Naive thymus-derived CD4-positive, alpha-beta T cell (primary cell): Measurements from ENCODE around the gene SDSL. TPM values are rescaled to one million over a fixed set of nuclear protein-coding genes. Genes with fewer than 3 reads are reported as not detected.
A peak's percentile ranks its signal among the peaks of the same experiment; 100 is the strongest.

ENCODE experiments used
- ATAC-seq: fragments of 150-1000 bp; cut with Tn5 transposase; 2 replicates; pipeline ENCODE4 v1.10.0; 2021; ENCODE audit warnings: mild to moderate bottlenecking, moderate library complexity
- CTCF ChIA-PET: fragments of 350-600 bp; sonication (Branson Sonifier 250); formaldehyde crosslinking; loops from one replicate; lab custom pipeline; 2021; ENCODE audit warnings: antibody characterized with exemption; lab: Charles Lee
- POLR2A ChIA-PET: fragments of 350-600 bp; sonication (Branson Sonifier 250); formaldehyde crosslinking; loops from one replicate; lab custom pipeline; 2021; ENCODE audit warnings: antibody characterized with exemption, inconsistent platforms; lab: Charles Lee
- DNase-seq, 9 donors: peaks; one replicate each; pipeline versions ENCODE4 v3.0.0 to v3.0.0-alpha.2; 2020 to 2022; ENCODE audit warnings: mixed read lengths in 1 of 9
- H3K27ac ChIP-seq: one replicate; pipeline ENCODE4 v1.7.0; 2013; ENCODE audit warnings: mild to moderate bottlenecking, low read depth, low read length, moderate library complexity
- H3K27me3 ChIP-seq, 2 donors: one replicate each; pipeline ENCODE4 v1.7.0; 2013; ENCODE audit warnings: low read length in 2 of 2, mild to moderate bottlenecking in 2 of 2, moderate library complexity in 2 of 2; ENCODE audit not compliant: control insufficient read depth in 2 of 2, insufficient read depth in 2 of 2
- H3K36me3 ChIP-seq, 3 experiments: 1 replicate in 2 of 3; 2 replicates in 1 of 3; pipeline ENCODE4 v1.7.0; 2013; ENCODE audit warnings: low read length in 3 of 3, mild to moderate bottlenecking in 3 of 3, moderate library complexity in 1 of 3; ENCODE audit not compliant: insufficient read depth in 3 of 3, control insufficient read depth in 2 of 3
- H3K4me1 ChIP-seq, 2 donors: one replicate each; pipeline ENCODE4 v1.7.0; 2013; ENCODE audit warnings: low read length in 2 of 2, mild to moderate bottlenecking in 2 of 2, moderate library complexity in 1 of 2; ENCODE audit not compliant: control insufficient read depth in 2 of 2, insufficient read depth in 2 of 2
- H3K4me3 ChIP-seq: 2 replicates; pipeline ENCODE4 v1.7.0; 2013; ENCODE audit warnings: mild to moderate bottlenecking, low read length
- H3K9me3 ChIP-seq, 3 experiments: 1 replicate in 2 of 3; 2 replicates in 1 of 3; pipeline ENCODE4 v1.7.0; 2013; ENCODE audit warnings: low read length in 3 of 3; ENCODE audit not compliant: control insufficient read depth in 2 of 3
- H3K27ac Mint-ChIP-seq, 9 donors: one replicate each; pipeline ENCODE4 v1.8.0; 2020 to 2022; ENCODE audit warnings: mixed read lengths in 9 of 9, mild to moderate bottlenecking in 8 of 9, moderate library complexity in 5 of 9, inconsistent platforms in 2 of 9
- H3K27me3 Mint-ChIP-seq, 5 donors: one replicate each; pipeline ENCODE4 v1.8.0; 2021 to 2022; ENCODE audit warnings: mixed read lengths in 5 of 5, mild to moderate bottlenecking in 1 of 5
- H3K36me3 Mint-ChIP-seq, 5 donors: one replicate each; pipeline ENCODE4 v1.8.0; 2020 to 2022; ENCODE audit warnings: mixed read lengths in 5 of 5, mild to moderate bottlenecking in 3 of 5, inconsistent platforms in 1 of 5
- H3K4me1 Mint-ChIP-seq, 7 donors: one replicate each; pipeline ENCODE4 v1.8.0; 2020 to 2022; ENCODE audit warnings: mixed read lengths in 7 of 7, mild to moderate bottlenecking in 3 of 7, inconsistent platforms in 1 of 7
- H3K4me3 Mint-ChIP-seq, 10 donors: one replicate each; pipeline ENCODE4 v1.8.0; 2020 to 2022; ENCODE audit warnings: mild to moderate bottlenecking in 10 of 10, mixed read lengths in 10 of 10, moderate library complexity in 6 of 10, inconsistent platforms in 2 of 10
- H3K9me3 Mint-ChIP-seq, 11 donors: one replicate each; pipeline ENCODE4 v1.8.0; 2020 to 2022; ENCODE audit warnings: mixed read lengths in 11 of 11, mild to moderate bottlenecking in 4 of 11, inconsistent platforms in 1 of 11, moderate library complexity in 1 of 11
- intact Hi-C, 2 donors: fragments of 100-400 bp; cut with micrococcal nuclease; formaldehyde crosslinking; loops; one replicate each; pipeline ENCODE4 v1.15.1; 2023
- polyA plus RNA-seq, 2 donors: library from polyadenylated mRNA; unstranded; fragments of 300-500 nt; fragmentation: Illumina TruSeq; gene quantifications; one replicate each; pipeline ENCODE4 v1.2.3, GENCODE V29; 2021
- total RNA-seq, 6 experiments: library from RNA in 5 of 6; stranded (reverse) in 5 of 6; gene quantifications; 1 replicate in 5 of 6; 2 replicates in 1 of 6; pipeline ENCODE4 v1.2.3 and lab custom pipeline; 2021 to 2026

The SDSL gene
- total and polyA plus RNA-seq, 7 experiments from 2014 or later, result 0.46 to 2.5 (median 1.7) TPM; not detected in 3

DNA sequence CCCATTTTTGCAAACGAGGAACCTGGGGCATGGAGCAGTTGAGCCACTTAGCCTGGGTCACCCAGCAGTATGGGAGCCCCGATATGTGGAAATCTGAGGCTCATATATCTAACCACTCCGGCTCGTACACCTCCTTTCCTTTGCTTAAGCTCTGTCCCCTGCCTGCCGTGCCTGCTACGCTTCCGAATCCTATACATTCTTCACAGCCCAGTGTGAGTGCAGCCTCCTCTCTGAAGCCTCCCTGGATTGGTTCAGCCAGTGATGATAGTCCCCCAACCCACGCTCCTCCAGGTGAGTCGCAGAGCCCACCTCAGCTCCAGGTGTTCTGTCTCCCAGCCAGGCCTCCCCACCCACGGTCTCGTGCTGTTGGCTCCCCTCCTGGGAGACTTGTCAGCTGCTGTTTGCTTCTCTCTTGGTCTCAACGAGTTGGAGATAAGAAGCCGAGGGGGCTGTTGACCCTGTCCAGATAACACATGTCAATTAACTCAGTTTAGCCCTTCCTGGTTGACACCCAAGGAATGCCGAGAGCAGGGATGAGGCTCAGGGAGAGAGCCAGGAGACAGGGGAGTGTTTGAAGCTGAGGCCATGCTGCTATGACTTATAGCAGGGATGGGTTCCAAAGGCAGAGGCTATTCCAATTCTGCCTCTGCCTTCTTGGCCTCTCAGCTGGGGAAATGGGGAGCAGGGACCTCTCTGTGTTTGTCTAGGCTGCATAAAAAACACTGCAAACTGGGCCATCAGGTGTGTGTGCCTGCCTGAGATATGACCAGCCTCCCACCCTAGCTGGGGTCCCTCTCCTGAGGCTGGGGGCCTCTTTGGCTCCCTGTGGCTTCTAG is 19.0 kb downstream of the SDSL start:
- Mint-ChIP-seq H3K36me3 (no peaks in the 10 kb centered on the region), H3K27me3 (peaks cover 4 to 27% (median 14%) of the 10 kb centered on the region in 5 donors), H3K9me3 (peaks cover 0 to 11% (median 3%) of the 10 kb centered on the region in 11 donors), H3K27ac (no peak overlapping the region), H3K4me3 (no peak overlapping the region), H3K4me1 (peaks cover 0 to 2% (median 0%) of the 10 kb centered on the region in 7 donors)
- no peak for DNase-seq
- intact Hi-C loops, result no loop called here
- H3K4me3 ChIP-seq, result no peak overlapping the region
- no peak overlapping the region for H3K27ac ChIP-seq
- no peak for ATAC-seq
- no peaks in the 10 kb centered on the region for H3K27me3 ChIP-seq
- H3K9me3 ChIP-seq, result no peaks in the 10 kb centered on the region
- no peaks in the 10 kb centered on the region for H3K4me1 ChIP-seq
- H3K36me3 ChIP-seq, result no peaks in the 10 kb centered on the region
- CTCF ChIA-PET, result no interaction called here
- POLR2A ChIA-PET, result no interaction called here

GRCh38 chr12:113443030-113443539 is 20.9 kb downstream of the SDSL start:
- ChIA-PET POLR2A (no interaction called here), CTCF (no interaction called here)
- Histone ChIP-seq H3K4me3 (no peak overlapping the region), H3K4me1 (no peaks in the 10 kb centered on the region), H3K36me3 (no peaks in the 10 kb centered on the region), H3K27me3 (no peaks in the 10 kb centered on the region), H3K9me3 (no peaks in the 10 kb centered on the region), H3K27ac (no peak overlapping the region)
- DNase-seq (no peak), ATAC-seq (no peak)
- H3K27ac Mint-ChIP-seq, result no peak overlapping the region
- H3K4me1 Mint-ChIP-seq, result peaks cover 0 to 2% (median 0%) of the 10 kb centered on the region in 7 donors
- peaks cover 0 to 12% (median 4%) of the 10 kb centered on the region in 11 donors for H3K9me3 Mint-ChIP-seq
- H3K27me3 Mint-ChIP-seq, result peaks cover 8 to 39% (median 23%) of the 10 kb centered on the region in 5 donors
- no peak overlapping the region for H3K4me3 Mint-ChIP-seq
- peaks cover 0 to 3% (median 0%) of the 10 kb centered on the region in 5 donors for H3K36me3 Mint-ChIP-seq
- intact Hi-C loops, result no loop called here

- peaks cover 17 to 41% (median 34%) of the 10 kb centered on the region in 5 donors for H3K27me3 Mint-ChIP-seq
- no peak overlapping the region for H3K4me3 ChIP-seq
- CTCF ChIA-PET, result no interaction called here
- no peak overlapping the region for H3K4me3 Mint-ChIP-seq
- no peak overlapping the region for H3K27ac ChIP-seq
- peaks cover 0 to 3% (median 0%) of the 10 kb centered on the region in 5 donors for H3K36me3 Mint-ChIP-seq
- H3K27ac Mint-ChIP-seq, result no peak overlapping the region
- ATAC-seq, result peak; percentile 87
- H3K9me3 ChIP-seq, result no peaks in the 10 kb centered on the region
- intact Hi-C loops, result no loop called here
- H3K27me3 ChIP-seq, result no peaks in the 10 kb centered on the region
- POLR2A ChIA-PET, result no interaction called here
- no peak for DNase-seq
- H3K4me1 ChIP-seq, result no peaks in the 10 kb centered on the region
- H3K36me3 ChIP-seq, result no peaks in the 10 kb centered on the region
- peaks cover 0 to 2% (median 0%) of the 10 kb centered on the region in 7 donors for H3K4me1 Mint-ChIP-seq
- H3K9me3 Mint-ChIP-seq, result peaks cover 0 to 12% (median 4%) of the 10 kb centered on the region in 11 donors
These were observed 23.5 kb downstream of the SDSL start for GRCh38 chr12:113445544-113446171.

GRCh38 chr12:113448873-113449272 is 26.7 kb downstream of the SDSL start:
- CTCF ChIA-PET, result no interaction called here
- no peak overlapping the region for H3K27ac Mint-ChIP-seq

DNA sequence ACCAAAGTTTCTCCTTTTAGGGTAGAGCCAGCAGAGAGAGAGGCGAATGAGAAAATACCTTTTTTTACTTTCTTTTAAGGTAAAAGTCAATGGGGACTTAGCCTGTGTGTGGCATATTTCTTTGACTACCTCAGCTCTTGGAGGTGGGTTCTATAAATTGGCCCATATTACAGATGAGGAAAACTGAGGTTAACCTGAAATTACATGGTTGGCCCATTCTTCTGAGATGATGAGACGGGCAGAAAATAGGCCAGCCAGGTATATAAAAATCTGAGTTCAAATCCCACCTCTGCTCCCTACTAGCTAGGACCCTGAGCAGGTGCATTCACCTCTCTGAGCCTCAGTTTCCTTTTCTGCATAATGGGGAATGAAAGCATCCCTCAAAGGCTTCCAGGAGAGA is 27.1 kb downstream of the SDSL start:
- Mint-ChIP-seq H3K9me3 (peaks cover 0 to 12% (median 4%) of the 10 kb centered on the region in 11 donors), H3K4me3 (no peak overlapping the region), H3K27ac (no peak overlapping the region), H3K36me3 (peaks cover 0 to 3% (median 0%) of the 10 kb centered on the region in 5 donors), H3K4me1 (peaks cover 0 to 2% (median 0%) of the 10 kb centered on the region in 7 donors), H3K27me3 (peaks cover 20 to 47% (median 34%) of the 10 kb centered on the region in 5 donors)
- no peaks in the 10 kb centered on the region for H3K36me3 ChIP-seq
- ChIA-PET POLR2A (no interaction called here), CTCF (no interaction called here)
- intact Hi-C loops, result no loop called here
- ATAC-seq (no peak), DNase-seq (no peak)
- H3K27me3 ChIP-seq, result no peaks in the 10 kb centered on the region
- no peak overlapping the region for H3K4me3 ChIP-seq
- H3K4me1 ChIP-seq, result no peaks in the 10 kb centered on the region
- no peaks in the 10 kb centered on the region for H3K9me3 ChIP-seq
- H3K27ac ChIP-seq, result no peak overlapping the region

More at GRCh38 chr12:113448873-113449272, 26.7 kb downstream of the SDSL start:
- Mint-ChIP-seq H3K4me1 (peaks cover 0 to 2% (median 0%) of the 10 kb centered on the region in 7 donors), H3K27me3 (peaks cover 18 to 43% (median 32%) of the 10 kb centered on the region in 5 donors), H3K36me3 (peaks cover 0 to 3% (median 0%) of the 10 kb centered on the region in 5 donors), H3K4me3 (no peak overlapping the region), H3K9me3 (peaks cover 0 to 12% (median 4%) of the 10 kb centered on the region in 11 donors)
- Histone ChIP-seq H3K4me1 (no peaks in the 10 kb centered on the region), H3K27ac (no peak overlapping the region), H3K4me3 (no peak overlapping the region), H3K36me3 (no peaks in the 10 kb centered on the region), H3K27me3 (no peaks in the 10 kb centered on the region), H3K9me3 (no peaks in the 10 kb centered on the region)
- intact Hi-C loops, result no loop called here
- POLR2A ChIA-PET, result no interaction called here
- no peak for DNase-seq
- no peak for ATAC-seq

- CTCF ChIA-PET, result no interaction called here
- no peaks in the 10 kb centered on the region for H3K4me1 ChIP-seq
- peaks cover 20 to 42% (median 34%) of the 10 kb centered on the region in 5 donors for H3K27me3 Mint-ChIP-seq
- no peak overlapping the region for H3K4me3 ChIP-seq
- no peaks in the 10 kb centered on the region for H3K9me3 ChIP-seq
- no peak overlapping the region for H3K27ac Mint-ChIP-seq
- no peak for DNase-seq
- intact Hi-C loops, result no loop called here
- no peaks in the 10 kb centered on the region for H3K27me3 ChIP-seq
- POLR2A ChIA-PET, result no interaction called here
- no peak for ATAC-seq
- no peak overlapping the region for H3K4me3 Mint-ChIP-seq
- H3K36me3 Mint-ChIP-seq, result peaks cover 0 to 3% (median 0%) of the 10 kb centered on the region in 5 donors
- H3K4me1 Mint-ChIP-seq, result peaks cover 0 to 2% (median 0%) of the 10 kb centered on the region in 7 donors
- no peaks in the 10 kb centered on the region for H3K36me3 ChIP-seq
- peaks cover 0 to 11% (median 3%) of the 10 kb centered on the region in 11 donors for H3K9me3 Mint-ChIP-seq
- H3K27ac ChIP-seq, result no peak overlapping the region
These were observed 27.7 kb downstream of the SDSL start for GRCh38 chr12:113449839-113450238.
